Nephron (organoid): Measurements from ENCODE around the gene PLEKHA6.

Experiments used
- H3K27ac Mint-ChIP-seq, 3 experiments: 2 replicates each; pipeline ENCODE4 v1.8.0; 2020; ENCODE audit warnings: mixed read lengths in 3 of 3, mild to moderate bottlenecking in 2 of 3, moderate library complexity in 1 of 3
- H3K27me3 Mint-ChIP-seq: 2 replicates; pipeline ENCODE4 v1.8.0; 2021; ENCODE audit warnings: low read depth, mild to moderate bottlenecking, moderate library complexity, mixed read lengths
- H3K36me3 Mint-ChIP-seq: 2 replicates; pipeline ENCODE4 v1.8.0; 2020; ENCODE audit warnings: low read depth, mixed read lengths
- H3K4me1 Mint-ChIP-seq: 2 replicates; pipeline ENCODE4 v1.8.0; 2020; ENCODE audit warnings: mixed read lengths
- H3K4me3 Mint-ChIP-seq, 3 experiments: 2 replicates each; pipeline ENCODE4 v1.8.0; 2020; ENCODE audit warnings: mild to moderate bottlenecking in 3 of 3, mixed read lengths in 3 of 3, moderate library complexity in 2 of 3
- H3K9me3 Mint-ChIP-seq: 2 replicates; pipeline ENCODE4 v1.8.0; 2020; ENCODE audit warnings: mixed read lengths
- CTCF ChIP-seq, 3 experiments: fragments of 200-600 bp; sonication (generic); IDR thresholded peaks; one replicate each; pipeline ENCODE4 v1.5.0; 2021; ENCODE audit warnings: antibody characterized with exemption in 3 of 3; ENCODE audit not compliant: unreplicated experiment in 3 of 3

PLEKHA6 gene

GRCh38 chr1:204350857-204351573 lies 8.7 kb downstream of the PLEKHA6 start:
- no peaks in the 10 kb centered on the region for H3K9me3 Mint-ChIP-seq
- H3K4me1 Mint-ChIP-seq, result peaks cover 58% of the 10 kb centered on the region
- TF ChIP-seq CTCF (IDR thresholded peaks at IDR 0.05; ENCODE audit: unreplicated experiment in 3 of 3), result no peak
- peak overlapping the region; percentile 74 to 85 (median 81) for H3K4me3 Mint-ChIP-seq
- no peaks in the 10 kb centered on the region for H3K36me3 Mint-ChIP-seq
- H3K27me3 Mint-ChIP-seq, result peaks cover 4% of the 10 kb centered on the region
- peak overlapping the region; percentile 90 to 98 (median 91) for H3K27ac Mint-ChIP-seq

- Mint-ChIP-seq H3K27me3 (peaks cover 4% of the 10 kb centered on the region), H3K9me3 (no peaks in the 10 kb centered on the region), H3K4me3 (peak overlapping the region; percentile 74 to 85 (median 81)), H3K36me3 (no peaks in the 10 kb centered on the region), H3K27ac (peak overlapping the region; percentile 90 to 98 (median 91)), H3K4me1 (peaks cover 61% of the 10 kb centered on the region)
- TF ChIP-seq CTCF (IDR thresholded peaks at IDR 0.05; ENCODE audit: unreplicated experiment in 3 of 3), result no peak
Observed at GRCh38 chr1:204350312-204350711, 9.4 kb downstream of the PLEKHA6 start.

- Mint-ChIP-seq H3K27ac (peak overlapping the region; percentile 90 to 98 (median 91)), H3K4me3 (peak overlapping the region; percentile 21 to 57 (median 40)), H3K27me3 (peaks cover 4% of the 10 kb centered on the region), H3K4me1 (peaks cover 68% of the 10 kb centered on the region), H3K9me3 (no peaks in the 10 kb centered on the region), H3K36me3 (no peaks in the 10 kb centered on the region)
- TF ChIP-seq CTCF (IDR thresholded peaks at IDR 0.05; ENCODE audit: unreplicated experiment in 3 of 3), result no peak
Observed at GRCh38 chr1:204349602-204350001, 10.1 kb downstream of the PLEKHA6 start.

GRCh38 chr1:204348722-204349121 lies 11.0 kb downstream of the PLEKHA6 start:
- H3K27me3 Mint-ChIP-seq, result peaks cover 4% of the 10 kb centered on the region
- peak overlapping the region; percentile 90 to 92 (median 91) for H3K27ac Mint-ChIP-seq
- peak overlapping the region; percentile 23 to 60 (median 29) for H3K4me3 Mint-ChIP-seq
- peaks cover 75% of the 10 kb centered on the region for H3K4me1 Mint-ChIP-seq
- H3K9me3 Mint-ChIP-seq, result no peaks in the 10 kb centered on the region
- no peaks in the 10 kb centered on the region for H3K36me3 Mint-ChIP-seq
- no peak for TF ChIP-seq CTCF (IDR thresholded peaks at IDR 0.05; ENCODE audit: unreplicated experiment in 3 of 3)

GRCh38 chr1:204348242-204348641 lies 11.5 kb downstream of the PLEKHA6 start:
- H3K27ac Mint-ChIP-seq, result peak overlapping the region; percentile 90 to 92 (median 91)
- TF ChIP-seq CTCF (IDR thresholded peaks at IDR 0.05; ENCODE audit: unreplicated experiment in 3 of 3), result no peak
- no peaks in the 10 kb centered on the region for H3K9me3 Mint-ChIP-seq
- H3K4me3 Mint-ChIP-seq, result peak overlapping the region in 2 of 3 experiments; percentile 57 to 75
- H3K4me1 Mint-ChIP-seq, result peaks cover 80% of the 10 kb centered on the region
- H3K27me3 Mint-ChIP-seq, result peaks cover 4% of the 10 kb centered on the region
- H3K36me3 Mint-ChIP-seq, result no peaks in the 10 kb centered on the region
